ENCODE results near the gene P4HTM.

P4HTM gene

DNA sequence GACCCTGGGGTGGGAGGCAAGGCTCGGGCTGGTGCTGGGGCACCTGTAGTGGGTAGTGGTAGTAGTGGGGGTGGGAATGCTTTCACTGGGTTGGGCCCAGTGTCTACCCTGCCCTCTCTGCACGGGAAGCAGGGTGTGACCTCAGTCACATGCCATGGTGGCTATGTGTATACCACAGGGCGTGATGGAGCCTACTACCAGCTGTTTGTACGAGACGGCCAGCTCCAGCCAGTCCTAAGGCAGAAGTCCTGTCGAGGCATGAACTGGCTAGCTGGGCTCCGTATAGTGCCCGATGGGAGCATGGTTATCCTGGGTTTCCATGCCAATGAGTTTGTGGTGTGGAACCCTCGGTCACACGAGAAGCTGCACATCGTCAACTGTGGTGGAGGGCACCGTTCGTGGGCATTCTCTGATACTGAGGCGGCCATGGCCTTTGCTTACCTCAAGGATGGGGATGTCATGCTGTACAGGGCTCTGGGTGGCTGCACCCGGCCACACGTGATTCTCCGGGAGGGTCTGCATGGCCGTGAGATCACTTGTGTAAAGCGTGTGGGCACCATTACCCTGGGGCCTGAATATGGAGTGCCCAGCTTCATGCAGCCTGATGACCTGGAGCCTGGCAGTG lies 23.2 kb downstream of the P4HTM start:
- H3K36me3 ChIP-seq (ENCODE audit: insufficient read depth), result no peaks in the 10 kb centered on the region
- H3K27ac ChIP-seq, result no peak overlapping the region
- TF ChIP-seq, protein P1, sequence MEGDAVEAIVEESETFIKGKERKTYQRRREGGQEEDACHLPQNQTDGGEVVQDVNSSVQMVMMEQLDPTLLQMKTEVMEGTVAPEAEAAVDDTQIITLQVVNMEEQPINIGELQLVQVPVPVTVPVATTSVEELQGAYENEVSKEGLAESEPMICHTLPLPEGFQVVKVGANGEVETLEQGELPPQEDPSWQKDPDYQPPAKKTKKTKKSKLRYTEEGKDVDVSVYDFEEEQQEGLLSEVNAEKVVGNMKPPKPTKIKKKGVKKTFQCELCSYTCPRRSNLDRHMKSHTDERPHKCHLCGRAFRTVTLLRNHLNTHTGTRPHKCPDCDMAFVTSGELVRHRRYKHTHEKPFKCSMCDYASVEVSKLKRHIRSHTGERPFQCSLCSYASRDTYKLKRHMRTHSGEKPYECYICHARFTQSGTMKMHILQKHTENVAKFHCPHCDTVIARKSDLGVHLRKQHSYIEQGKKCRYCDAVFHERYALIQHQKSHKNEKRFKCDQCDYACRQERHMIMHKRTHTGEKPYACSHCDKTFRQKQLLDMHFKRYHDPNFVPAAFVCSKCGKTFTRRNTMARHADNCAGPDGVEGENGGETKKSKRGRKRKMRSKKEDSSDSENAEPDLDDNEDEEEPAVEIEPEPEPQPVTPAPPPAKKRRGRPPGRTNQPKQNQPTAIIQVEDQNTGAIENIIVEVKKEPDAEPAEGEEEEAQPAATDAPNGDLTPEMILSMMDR (conservative IDR thresholded peaks at IDR 0.05; ENCODE audit: low read depth, low read length), result no peak
- no peak overlapping the region for H3K4me3 ChIP-seq (IDR thresholded peaks at IDR 0.05; ENCODE audit: insufficient read depth, low read depth, low read length)
- no peaks in the 10 kb centered on the region for H3K27me3 ChIP-seq (ENCODE audit: insufficient read depth, low read depth)
- no peak overlapping the region for H2AFZ ChIP-seq (ENCODE audit: low read depth)
- H3K4me1 ChIP-seq (ENCODE audit: low read depth, poor library complexity, severe bottlenecking), result peaks cover 9% of the 10 kb centered on the region
- H3K9ac ChIP-seq, result no peak overlapping the region
- H3K4me2 ChIP-seq, result no peak overlapping the region
- peaks cover 14% of the 10 kb centered on the region for H3K79me2 ChIP-seq (ENCODE audit: insufficient read depth, low read depth)
- no peaks in the 10 kb centered on the region for H4K20me1 ChIP-seq (ENCODE audit: insufficient read depth)

- TF ChIP-seq, protein P1 (conservative IDR thresholded peaks at IDR 0.05; ENCODE audit: low read depth, low read length), result peak; percentile 54
- no peaks in the 10 kb centered on the region for H3K27me3 ChIP-seq (ENCODE audit: insufficient read depth, low read depth)
- H3K4me2 ChIP-seq, result no peak overlapping the region
- peaks cover 6% of the 10 kb centered on the region; the same call in 1 of the 2 replicates for H3K79me2 ChIP-seq (ENCODE audit: insufficient read depth, low read depth)
- H3K9ac ChIP-seq, result no peak overlapping the region
- H4K20me1 ChIP-seq (ENCODE audit: insufficient read depth), result no peaks in the 10 kb centered on the region
- H3K4me1 ChIP-seq (ENCODE audit: low read depth, poor library complexity, severe bottlenecking), result peaks cover 6% of the 10 kb centered on the region
- no peaks in the 10 kb centered on the region for H3K36me3 ChIP-seq (ENCODE audit: insufficient read depth)
- H2AFZ ChIP-seq (ENCODE audit: low read depth), result no peak overlapping the region
- no peak overlapping the region for H3K27ac ChIP-seq
- no peak overlapping the region for H3K4me3 ChIP-seq (IDR thresholded peaks at IDR 0.05; ENCODE audit: insufficient read depth, low read depth, low read length)
These were observed 24.0 kb downstream of the P4HTM start for GRCh38 chr3:49013738-49014660.

- Histone ChIP-seq H3K27ac (no peak overlapping the region), H3K4me1 (ENCODE audit: low read depth, poor library complexity, severe bottlenecking) (peaks cover 13% of the 10 kb centered on the region), H2AFZ (ENCODE audit: low read depth) (no peak overlapping the region), H3K4me3 (IDR thresholded peaks at IDR 0.05; ENCODE audit: insufficient read depth, low read depth, low read length) (no peak overlapping the region), H3K9ac (no peak overlapping the region), H3K36me3 (ENCODE audit: insufficient read depth) (no peaks in the 10 kb centered on the region), H4K20me1 (ENCODE audit: insufficient read depth) (no peaks in the 10 kb centered on the region), H3K79me2 (ENCODE audit: insufficient read depth, low read depth) (peaks cover 8% of the 10 kb centered on the region; the same call in 1 of the 2 replicates), H3K4me2 (no peak overlapping the region), H3K27me3 (ENCODE audit: insufficient read depth, low read depth) (no peaks in the 10 kb centered on the region)
- TF ChIP-seq, protein P1 (conservative IDR thresholded peaks at IDR 0.05; ENCODE audit: low read depth, low read length), result no peak
These were observed 25.0 kb downstream of the P4HTM start for GRCh38 chr3:49015072-49015471.

GRCh38 chr3:49015765-49016164 lies 25.7 kb downstream of the P4HTM start:
- no peak overlapping the region for H3K27ac ChIP-seq
- no peaks in the 10 kb centered on the region for H3K27me3 ChIP-seq (ENCODE audit: insufficient read depth, low read depth)
- H3K9ac ChIP-seq, result no peak overlapping the region
- peaks cover 8% of the 10 kb centered on the region; the same call in 1 of the 2 replicates for H3K79me2 ChIP-seq (ENCODE audit: insufficient read depth, low read depth)
- no peak overlapping the region for H3K4me2 ChIP-seq
- TF ChIP-seq, protein P1 (conservative IDR thresholded peaks at IDR 0.05; ENCODE audit: low read depth, low read length), result no peak
- H4K20me1 ChIP-seq (ENCODE audit: insufficient read depth), result no peaks in the 10 kb centered on the region
- peaks cover 13% of the 10 kb centered on the region for H3K4me1 ChIP-seq (ENCODE audit: low read depth, poor library complexity, severe bottlenecking)
- no peaks in the 10 kb centered on the region for H3K36me3 ChIP-seq (ENCODE audit: insufficient read depth)
- no peak overlapping the region for H3K4me3 ChIP-seq (IDR thresholded peaks at IDR 0.05; ENCODE audit: insufficient read depth, low read depth, low read length)
- H2AFZ ChIP-seq (ENCODE audit: low read depth), result no peak overlapping the region
